HCT116 (cell line): ENCODE results near the gene TUBA8. TPM values are rescaled to one million over a fixed set of nuclear protein-coding genes. Genes with fewer than 3 reads are reported as not detected.

Experiments used
- ATAC-seq: fragments of 200-7000 bp; cut with Tn5 transposase; 2 replicates; pipeline ENCODE4 v1.9.1; 2020; ENCODE audit warnings: mild to moderate bottlenecking, moderate library complexity
- Bru-seq: library from RNA; stranded (reverse); fragments of 400-500 nt; gene quantifications from one replicate; lab custom pipeline; 2021; lab: Mats Ljungman, UMichigan
- BruChase-seq, 2 experiments: library from RNA; stranded (reverse); fragments of 400-500 nt; gene quantifications; one replicate each; lab custom pipeline; 2021; lab: Mats Ljungman, UMichigan
- BruUV-seq: library from RNA; stranded (reverse); fragments of 400-500 nt; replicated peaks from 2 replicates; lab custom pipeline; 2021; lab: Mats Ljungman, UMichigan
- CTCF ChIA-PET: fragments of 300-600 bp; sonication (Branson Sonifier 250); formaldehyde crosslinking; loops from one replicate; lab custom pipeline; 2021; ENCODE audit warnings: antibody characterized with exemption; lab: Charles Lee
- POLR2A ChIA-PET: fragments of 300-600, 350-600 bp; sonication (Branson Sonifier 250); formaldehyde crosslinking; loops from one replicate; lab custom pipeline; 2021; ENCODE audit warnings: antibody characterized with exemption; lab: Charles Lee
- RAD21 ChIA-PET, 2 experiments: fragments of 300-600 bp; sonication (Branson Sonifier 250); formaldehyde crosslinking; loops; one replicate each; lab custom pipeline; 2023; ENCODE audit warnings: low total read pairs in 2 of 2; ENCODE audit not compliant: uncharacterized antibody in 2 of 2, unreplicated experiment in 2 of 2, low non-redundant PET in 1 of 2; lab: Charles Lee
- DNase-seq: peaks from one replicate; pipeline ENCODE4 v3.0.0-alpha.2; 2010; ENCODE audit warnings: low read depth, low spot score
- H2AFZ ChIP-seq: fragments of 200-600 bp; shearing (Covaris generic), sonication (generic); 2 replicates; pipeline ENCODE4 v1.6.1; 2017; ENCODE audit warnings: low read depth, mixed run types, mixed read lengths, antibody characterized with exemption, low read length; ENCODE audit not compliant: poor library complexity, severe bottlenecking
- H3K27ac ChIP-seq: 2 replicates; pipeline ENCODE4 v1.5.1; 2012; ENCODE audit warnings: low read depth, low read length
- H3K27me3 ChIP-seq: fragments of 200-600 bp; sonication (generic); 2 replicates; pipeline ENCODE4 v1.6.1; 2016; ENCODE audit warnings: mixed run types, low read length, mixed read lengths; ENCODE audit not compliant: insufficient read depth
- H3K36me3 ChIP-seq, 2 experiments: fragments of 200-500 bp in 1 of 2; fragments of 200-600 bp in 1 of 2; sonication (Bioruptor generic) in 1 of 2; sonication (generic) in 1 of 2; 2 replicates each; pipeline versions ENCODE4 v1.5.1 to v1.6.1; 2014 to 2016; ENCODE audit warnings: low read length in 2 of 2, inconsistent platforms in 1 of 2, mixed read lengths in 1 of 2, mixed run types in 1 of 2; ENCODE audit not compliant: insufficient read depth in 2 of 2, control insufficient read depth in 1 of 2
- H3K4me1 ChIP-seq, 2 experiments: fragments of 200-600 bp in 1 of 2; sonication (generic) in 1 of 2; 2 replicates each; pipeline versions ENCODE4 v1.5.1 to v1.6.1; 2012 to 2017; ENCODE audit warnings: low read length in 2 of 2, inconsistent platforms in 1 of 2, mild to moderate bottlenecking in 1 of 2, mixed read lengths in 1 of 2, mixed run types in 1 of 2, moderate library complexity in 1 of 2; ENCODE audit not compliant: insufficient read depth in 2 of 2, control insufficient read depth in 1 of 2
- H3K4me2 ChIP-seq: fragments of 200-600 bp; sonication (generic); 2 replicates; pipeline ENCODE4 v1.6.1; 2017; ENCODE audit warnings: mixed run types, low read length, mixed read lengths
- H3K4me3 ChIP-seq, 2 experiments: fragments of 200-600 bp in 1 of 2; sonication (generic) in 1 of 2; replicated peaks in 1 of 2; 2 replicates each; pipeline ENCODE4 v1.5.1; 2011 to 2016; ENCODE audit warnings: low read length in 2 of 2, control low read depth in 1 of 2, low read depth in 1 of 2, mild to moderate bottlenecking in 1 of 2, mixed read lengths in 1 of 2, mixed run types in 1 of 2
- H3K79me2 ChIP-seq: fragments of 200-600 bp; sonication (generic); 2 replicates; pipeline ENCODE4 v1.6.1; 2017; ENCODE audit warnings: mild to moderate bottlenecking, mixed run types, low read length, moderate library complexity, mixed read lengths; ENCODE audit not compliant: insufficient read depth
- H3K9ac ChIP-seq: fragments of 200-600 bp; sonication (generic); 2 replicates; pipeline ENCODE4 v1.6.1; 2016; ENCODE audit warnings: low read length, mixed read lengths
- H3K9me2 ChIP-seq: fragments of 200-600 bp; sonication (generic), shearing (Covaris generic); 2 replicates; pipeline ENCODE4 v1.6.1; 2017; ENCODE audit warnings: mixed run types, mild to moderate bottlenecking, moderate library complexity; ENCODE audit not compliant: insufficient read depth
- H3K9me3 ChIP-seq, 2 experiments: fragments of 200-500 bp in 1 of 2; fragments of 200-600 bp in 1 of 2; sonication (Bioruptor generic) in 1 of 2; sonication (generic) in 1 of 2; 2 replicates each; pipeline ENCODE4 v1.6.1; 2014 to 2017; ENCODE audit warnings: low read length in 2 of 2, mixed read lengths in 2 of 2, inconsistent platforms in 1 of 2, low read depth in 1 of 2, mild to moderate bottlenecking in 1 of 2, mixed run types in 1 of 2, moderate library complexity in 1 of 2; ENCODE audit not compliant: control insufficient read depth in 1 of 2, insufficient read depth in 1 of 2
- H4K20me1 ChIP-seq: fragments of 200-600 bp; sonication (generic), shearing (Covaris generic); 2 replicates; pipeline ENCODE4 v1.6.1; 2017; ENCODE audit warnings: mixed run types, mild to moderate bottlenecking, moderate library complexity; ENCODE audit not compliant: insufficient read depth
- CBX3 ChIP-seq: IDR thresholded peaks from 2 replicates; pipeline ENCODE4 v1.6.1; 2012; ENCODE audit warnings: low read depth
- CEBPB ChIP-seq: IDR thresholded peaks from 2 replicates; pipeline ENCODE4 v1.6.1; 2012; ENCODE audit warnings: low read depth
- EGR1 ChIP-seq: IDR thresholded peaks from 2 replicates; pipeline ENCODE4 v1.6.1; 2012; ENCODE audit warnings: low read depth
- FOSL1 ChIP-seq: IDR thresholded peaks from 2 replicates; pipeline ENCODE4 v1.6.1; 2012; ENCODE audit warnings: low read depth
- JUND ChIP-seq: IDR thresholded peaks from 2 replicates; pipeline ENCODE4 v1.6.1; 2012
- POLR2A ChIP-seq: IDR thresholded peaks from 2 replicates; pipeline ENCODE4 v1.7.0; 2011; ENCODE audit warnings: borderline replicate concordance; ENCODE audit not compliant: insufficient read depth, insufficient read length; ENCODE audit errors: extremely low read depth
- RAD21 ChIP-seq: IDR thresholded peaks from 2 replicates; pipeline ENCODE4 v1.6.1; 2012; ENCODE audit warnings: low read depth, mild to moderate bottlenecking
- REST ChIP-seq: IDR thresholded peaks from 2 replicates; pipeline ENCODE4 v1.6.1; 2012; ENCODE audit warnings: low read depth
- SP1 ChIP-seq: IDR thresholded peaks from 2 replicates; pipeline ENCODE4 v1.6.1; 2012; ENCODE audit warnings: low read depth
- intact Hi-C: fragments of 100-400 bp; cut with micrococcal nuclease; formaldehyde crosslinking; loops from 2 replicates; pipeline ENCODE4 v1.10.0; 2022
- long read RNA-seq: library from polyadenylated mRNA; unstranded; transcript quantifications from one replicate; pipeline ENCODE4 v2.0.0, GENCODE V29; 2021; ENCODE audit not compliant: unreplicated experiment
- polyA plus RNA-seq: library from polyadenylated mRNA; unstranded; fragments of >200 nt; gene quantifications from 2 replicates; pipeline ENCODE4 v1.2.1, GENCODE V29; 2012; ENCODE audit warnings: missing spikeins
- total RNA-seq: library from RNA; stranded (reverse); gene quantifications from one replicate; pipeline ENCODE4 v1.2.1, GENCODE V29; 2021; ENCODE audit not compliant: unreplicated experiment
- TF ChIP-seq, protein P1 (sequence below): IDR thresholded peaks from 2 replicates; pipeline ENCODE4 v1.6.1; 2011; ENCODE audit warnings: mild to moderate bottlenecking, low read length, moderate library complexity; ENCODE audit not compliant: insufficient replicate concordance; ENCODE audit errors: extremely low read depth
- TF ChIP-seq, protein P2 (sequence below), 3 experiments: fragments of 200-600 bp in 1 of 3; sonication (generic) in 1 of 3; IDR thresholded peaks in 2 of 3; conservative IDR thresholded peaks in 1 of 3; 2 replicates each; pipeline ENCODE4 v1.5.1; 2012 to 2017; ENCODE audit warnings: low read depth in 2 of 3, low read length in 2 of 3, antibody characterized with exemption in 1 of 3, borderline replicate concordance in 1 of 3, control low read depth in 1 of 3, mild to moderate bottlenecking in 1 of 3, mixed read lengths in 1 of 3, mixed run types in 1 of 3, moderate library complexity in 1 of 3; ENCODE audit not compliant: insufficient read depth in 1 of 3

Gene TUBA8
- total RNA-seq (2.3 TPM), Bru-seq, nascent RNA (percentile 43 among the genes with signal in this experiment), BruChase-seq, experiment 1, labeled RNA remaining after a 6-hour chase (percentile 52 among the genes with signal in this experiment), BruChase-seq, experiment 2, labeled RNA remaining after a 2-hour chase (percentile 51 among the genes with signal in this experiment)
- 0.91 and 1.1 TPM in 2 replicates for polyA plus RNA-seq
- long read RNA-seq: 0 reads

- no TSS peak for BruUV-seq
- POLR2A ChIA-PET: no interaction called here
Measured at GRCh38 chr22:18110194-18110953, at the start of gene TUBA8. TUBA8 (plus strand) TSS chr22:18110809; CDS start chr22:18110866, 57 bp downstream.

GRCh38 chr22:18062421-18062820 lies 48.2 kb upstream of the TUBA8 start:
- ATAC-seq (no peak), DNase-seq (no peak)
- Histone ChIP-seq H4K20me1 (no peaks in the 10 kb centered on the region), H3K9me2 (no peaks in the 10 kb centered on the region; the same call in 1 of the 2 replicates), H2AFZ (no peak overlapping the region), H3K4me3 (no peak overlapping the region), H3K27ac (no peak overlapping the region), H3K27me3 (no peaks in the 10 kb centered on the region; the same call in 1 of the 2 replicates), H3K4me2 (no peak overlapping the region), H3K9ac (no peak overlapping the region), H3K79me2 (no peaks in the 10 kb centered on the region), H3K36me3 (no peaks in the 10 kb centered on the region), H3K9me3 (no peaks in the 10 kb centered on the region), H3K4me1 (peaks cover 0 to 21% of the 10 kb centered on the region in 2 experiments; a peak in 3 of 4 replicates)
- POLR2A ChIA-PET: interaction anchor here (0.9 kb wide), 1 partner anchor 43 kb away, joined by 3 read pairs; no protein-coding TSS in a partner anchor
- intact Hi-C loops: no loop called here
- no TSS peak for BruUV-seq
- CTCF ChIA-PET: interaction anchor here (3.2 kb wide), 1 partner anchor 14 kb away, joined by 15 read pairs; no protein-coding TSS in a partner anchor
- RAD21 ChIA-PET: no interaction called here
- TF ChIP-seq REST (no peak), SP1 (no peak), FOSL1 (no peak), CBX3 (no peak)
- TF ChIP-seq, protein P1, sequence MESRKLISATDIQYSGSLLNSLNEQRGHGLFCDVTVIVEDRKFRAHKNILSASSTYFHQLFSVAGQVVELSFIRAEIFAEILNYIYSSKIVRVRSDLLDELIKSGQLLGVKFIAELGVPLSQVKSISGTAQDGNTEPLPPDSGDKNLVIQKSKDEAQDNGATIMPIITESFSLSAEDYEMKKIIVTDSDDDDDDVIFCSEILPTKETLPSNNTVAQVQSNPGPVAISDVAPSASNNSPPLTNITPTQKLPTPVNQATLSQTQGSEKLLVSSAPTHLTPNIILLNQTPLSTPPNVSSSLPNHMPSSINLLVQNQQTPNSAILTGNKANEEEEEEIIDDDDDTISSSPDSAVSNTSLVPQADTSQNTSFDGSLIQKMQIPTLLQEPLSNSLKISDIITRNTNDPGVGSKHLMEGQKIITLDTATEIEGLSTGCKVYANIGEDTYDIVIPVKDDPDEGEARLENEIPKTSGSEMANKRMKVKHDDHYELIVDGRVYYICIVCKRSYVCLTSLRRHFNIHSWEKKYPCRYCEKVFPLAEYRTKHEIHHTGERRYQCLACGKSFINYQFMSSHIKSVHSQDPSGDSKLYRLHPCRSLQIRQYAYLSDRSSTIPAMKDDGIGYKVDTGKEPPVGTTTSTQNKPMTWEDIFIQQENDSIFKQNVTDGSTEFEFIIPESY: no peak
- TF ChIP-seq, protein P2, sequence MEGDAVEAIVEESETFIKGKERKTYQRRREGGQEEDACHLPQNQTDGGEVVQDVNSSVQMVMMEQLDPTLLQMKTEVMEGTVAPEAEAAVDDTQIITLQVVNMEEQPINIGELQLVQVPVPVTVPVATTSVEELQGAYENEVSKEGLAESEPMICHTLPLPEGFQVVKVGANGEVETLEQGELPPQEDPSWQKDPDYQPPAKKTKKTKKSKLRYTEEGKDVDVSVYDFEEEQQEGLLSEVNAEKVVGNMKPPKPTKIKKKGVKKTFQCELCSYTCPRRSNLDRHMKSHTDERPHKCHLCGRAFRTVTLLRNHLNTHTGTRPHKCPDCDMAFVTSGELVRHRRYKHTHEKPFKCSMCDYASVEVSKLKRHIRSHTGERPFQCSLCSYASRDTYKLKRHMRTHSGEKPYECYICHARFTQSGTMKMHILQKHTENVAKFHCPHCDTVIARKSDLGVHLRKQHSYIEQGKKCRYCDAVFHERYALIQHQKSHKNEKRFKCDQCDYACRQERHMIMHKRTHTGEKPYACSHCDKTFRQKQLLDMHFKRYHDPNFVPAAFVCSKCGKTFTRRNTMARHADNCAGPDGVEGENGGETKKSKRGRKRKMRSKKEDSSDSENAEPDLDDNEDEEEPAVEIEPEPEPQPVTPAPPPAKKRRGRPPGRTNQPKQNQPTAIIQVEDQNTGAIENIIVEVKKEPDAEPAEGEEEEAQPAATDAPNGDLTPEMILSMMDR (IDR thresholded peaks at IDR 0.05 in 2 of 3, conservative IDR thresholded peaks at IDR 0.05 in 1 of 3; ENCODE audit: borderline replicate concordance in 1 of 3, insufficient read depth in 1 of 3, low read depth in 2 of 3, low read length in 2 of 3): no peak

More at GRCh38 chr22:18110194-18110953, at the start of gene TUBA8:
- Histone ChIP-seq H3K36me3 (no peaks in the 10 kb centered on the region), H2AFZ (no peak within 1 kb of the TSS), H3K9me2 (no peaks in the 10 kb centered on the region), H3K4me3 (no peak within 1 kb of the TSS), H3K9ac (no peak within 1 kb of the TSS), H3K27ac (no peak within 1 kb of the TSS), H3K79me2 (no peaks in the 10 kb centered on the region), H3K27me3 (no peaks in the 10 kb centered on the region), H3K9me3 (no peaks in the 10 kb centered on the region), H3K4me1 (no peaks in the 10 kb centered on the region), H3K4me2 (no peak within 1 kb of the TSS), H4K20me1 (no peaks in the 10 kb centered on the region)
- intact Hi-C loops: no loop called here
- TF ChIP-seq POLR2A (no peak), FOSL1 (no peak), EGR1 (no peak), JUND (no peak), RAD21 (no peak), CEBPB (no peak)
- DNase-seq: no peak
- ChIA-PET RAD21 (no interaction called here), CTCF (no interaction called here)
- no peak for ATAC-seq
